Measurements from ENCODE around the gene PRAME. TPM values are rescaled to one million over a fixed set of nuclear protein-coding genes. Genes with fewer than 3 reads are reported as not detected.

PRAME gene
- total RNA-seq, 1 experiment from 2014 or later, result not detected

GRCh38 chr22:22565981-22566380 lies 6.9 kb upstream of the PRAME start:
- Mint-ChIP-seq H3K9me3 (ENCODE audit: unreplicated experiment) (no peaks in the 10 kb centered on the region), H3K4me1 (ENCODE audit: low read depth, unreplicated experiment) (no peaks in the 10 kb centered on the region), H3K36me3 (ENCODE audit: insufficient read depth, unreplicated experiment) (no peaks in the 10 kb centered on the region), H3K27me3 (ENCODE audit: insufficient read depth, unreplicated experiment) (peaks cover 18% of the 10 kb centered on the region), H3K27ac (ENCODE audit: unreplicated experiment) (no peak overlapping the region), H3K4me3 (ENCODE audit: unreplicated experiment) (no peak overlapping the region)
- Histone ChIP-seq H3K36me3 (ENCODE audit: control insufficient read depth, insufficient read depth, low read length) (no peaks in the 10 kb centered on the region), H3K4me3 (ENCODE audit: low read depth, low read length) (no peak overlapping the region), H3K4me1 (no peaks in the 10 kb centered on the region), H3K27me3 (replicated peaks; ENCODE audit: control insufficient read depth, insufficient read depth, low read length) (no peaks in the 10 kb centered on the region; the same call in 1 of the 2 replicates), H3K9me3 (no peaks in the 10 kb centered on the region)
- intact Hi-C loops (cut with micrococcal nuclease; ENCODE audit: unreplicated experiment), result no loop called here
- BruUV-seq (replicated peaks), result no TSS peak
- ChIA-PET CTCF (no interaction called here), POLR2A (no interaction called here)
- no peak for TF ChIP-seq CTCF (IDR thresholded peaks at IDR 0.05; ENCODE audit: insufficient read depth in 1 of 2, low read depth in 1 of 2, low read length in 1 of 2, severe bottlenecking in 1 of 2, unreplicated experiment in 1 of 2)
- no peak for DNase-seq

GRCh38 chr22:22558071-22558971 lies 744 bp downstream of the PRAME start:
- Histone ChIP-seq H3K27me3 (replicated peaks; ENCODE audit: control insufficient read depth, insufficient read depth, low read length) (no peaks in the 10 kb centered on the region), H3K9me3 (no peaks in the 10 kb centered on the region), H3K36me3 (ENCODE audit: control insufficient read depth, insufficient read depth, low read length) (no peaks in the 10 kb centered on the region), H3K4me3 (ENCODE audit: low read depth, low read length) (no peak overlapping the region), H3K4me1 (no peaks in the 10 kb centered on the region)
- ChIA-PET CTCF (no interaction called here), POLR2A (no interaction called here)
- intact Hi-C loops (cut with micrococcal nuclease; ENCODE audit: unreplicated experiment), result no loop called here
- H3K4me3 Mint-ChIP-seq (ENCODE audit: unreplicated experiment), result no peak overlapping the region
- no peak overlapping the region for H3K27ac Mint-ChIP-seq (ENCODE audit: unreplicated experiment)
- H3K9me3 Mint-ChIP-seq (ENCODE audit: unreplicated experiment), result no peaks in the 10 kb centered on the region
- no peak for DNase-seq
- no peaks in the 10 kb centered on the region for H3K36me3 Mint-ChIP-seq (ENCODE audit: insufficient read depth, unreplicated experiment)
- BruUV-seq (replicated peaks), result no TSS peak
- peaks cover 11% of the 10 kb centered on the region for H3K27me3 Mint-ChIP-seq (ENCODE audit: insufficient read depth, unreplicated experiment)
- no peak for TF ChIP-seq CTCF (IDR thresholded peaks at IDR 0.05; ENCODE audit: insufficient read depth in 1 of 2, low read depth in 1 of 2, low read length in 1 of 2, severe bottlenecking in 1 of 2, unreplicated experiment in 1 of 2)
- no peaks in the 10 kb centered on the region for H3K4me1 Mint-ChIP-seq (ENCODE audit: low read depth, unreplicated experiment)

- no peak overlapping the region for H3K4me3 ChIP-seq (ENCODE audit: low read depth, low read length)
- intact Hi-C loops (cut with micrococcal nuclease; ENCODE audit: unreplicated experiment), result no loop called here
- Mint-ChIP-seq H3K9me3 (ENCODE audit: unreplicated experiment) (no peaks in the 10 kb centered on the region), H3K27me3 (ENCODE audit: insufficient read depth, unreplicated experiment) (peaks cover 7% of the 10 kb centered on the region), H3K36me3 (ENCODE audit: insufficient read depth, unreplicated experiment) (no peaks in the 10 kb centered on the region), H3K4me1 (ENCODE audit: low read depth, unreplicated experiment) (no peaks in the 10 kb centered on the region), H3K27ac (ENCODE audit: unreplicated experiment) (no peak overlapping the region), H3K4me3 (ENCODE audit: unreplicated experiment) (no peak overlapping the region)
- CTCF ChIA-PET, result no interaction called here
- no TSS peak for BruUV-seq (replicated peaks)
- POLR2A ChIA-PET, result no interaction called here
- no peaks in the 10 kb centered on the region for H3K36me3 ChIP-seq (ENCODE audit: control insufficient read depth, insufficient read depth, low read length)
- no peak for DNase-seq
- no peaks in the 10 kb centered on the region for H3K9me3 ChIP-seq
- no peaks in the 10 kb centered on the region for H3K4me1 ChIP-seq
- no peaks in the 10 kb centered on the region for H3K27me3 ChIP-seq (replicated peaks; ENCODE audit: control insufficient read depth, insufficient read depth, low read length)
- TF ChIP-seq CTCF (IDR thresholded peaks at IDR 0.05; ENCODE audit: insufficient read depth in 1 of 2, low read depth in 1 of 2, low read length in 1 of 2, severe bottlenecking in 1 of 2, unreplicated experiment in 1 of 2), result no peak
Measured at GRCh38 chr22:22556995-22557925, 1.8 kb downstream of the PRAME start.
